Measurements from ENCODE around the gene ADAMTSL4.
"Not testable (repeated sequence)": the region's sequence is repeated elsewhere in the genome, so short reads cannot be mapped to it uniquely, and the experiment has no call there.

Gene ADAMTSL4

DNA sequence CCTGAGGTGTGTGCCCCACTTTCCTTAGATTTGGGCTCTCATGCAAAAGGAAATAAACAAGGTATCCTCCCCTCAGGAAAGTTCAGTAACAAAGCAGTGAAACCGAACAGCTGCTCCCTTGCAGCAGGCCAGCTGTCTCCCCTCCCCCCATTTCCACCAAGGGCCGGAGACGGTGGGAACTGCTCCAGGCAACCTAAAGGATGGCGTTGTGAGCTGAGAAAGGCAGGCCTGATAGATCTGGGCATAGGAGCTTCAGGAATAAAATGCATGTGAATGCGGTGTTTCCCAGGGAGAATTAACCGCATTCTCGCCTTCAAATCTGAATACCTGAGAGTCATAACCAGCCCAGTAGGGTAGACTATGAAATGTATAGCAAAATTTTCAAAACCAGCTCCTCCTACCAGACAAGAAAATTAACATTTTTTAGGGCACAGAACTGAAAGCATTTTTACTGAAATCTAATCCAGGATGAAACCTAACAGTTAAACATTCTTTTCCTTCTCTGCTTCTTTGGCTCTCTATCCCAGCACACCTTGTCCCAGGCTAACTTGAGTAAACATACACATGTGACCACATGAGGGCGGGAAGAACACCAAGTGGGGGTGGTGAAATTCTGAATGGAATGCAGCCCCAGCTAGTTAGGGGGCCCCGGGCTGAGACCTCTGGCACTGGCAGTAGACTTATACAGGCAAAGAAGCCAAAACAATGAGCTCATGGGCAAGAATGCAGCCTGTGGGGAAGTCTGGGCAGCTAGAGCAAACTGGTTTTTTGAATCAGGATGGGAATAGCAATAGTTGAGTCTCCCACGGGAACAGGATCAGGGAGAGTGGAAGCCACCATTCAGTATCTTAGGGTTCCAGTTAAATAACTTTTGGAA lies 18.7 kb downstream of the ADAMTSL4 start:
- peak; percentile 64 for DNase-seq

GRCh38 chr1:150568594-150568966 lies 19.4 kb downstream of the ADAMTSL4 start:
- peak; percentile 60 for DNase-seq

- DNase-seq: peak; percentile 57
Measured at GRCh38 chr1:150572918-150573647, 23.9 kb downstream of the ADAMTSL4 start.

GRCh38 chr1:150573648-150574071 lies 24.5 kb downstream of the ADAMTSL4 start:
- peak; percentile 46 for DNase-seq

GRCh38 chr1:150574260-150575071 lies 25.3 kb downstream of the ADAMTSL4 start:
- peak; percentile 41 for DNase-seq

- peak; percentile 30 for DNase-seq
Measured at GRCh38 chr1:150575072-150575489, 25.9 kb downstream of the ADAMTSL4 start.

- peak; percentile 36 for DNase-seq
Measured at GRCh38 chr1:150575518-150576366, 26.5 kb downstream of the ADAMTSL4 start.

DNA sequence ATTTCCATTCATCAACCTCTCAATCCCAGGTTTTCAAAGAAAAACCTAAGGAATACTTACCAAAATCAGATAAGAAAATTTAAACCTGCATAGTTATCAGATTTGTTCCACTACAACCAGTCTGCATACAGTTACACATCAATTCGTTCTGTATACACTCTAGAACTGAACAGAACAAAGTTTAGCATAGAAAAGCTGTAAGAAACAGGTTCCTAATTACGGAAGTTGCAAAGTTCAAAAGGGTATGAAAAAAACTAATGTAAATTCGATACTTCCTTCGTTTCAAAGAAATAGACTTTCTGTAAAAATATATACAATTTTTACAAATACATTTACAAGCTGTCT lies 27.1 kb downstream of the ADAMTSL4 start:
- DNase-seq: peak; percentile 25

DNA sequence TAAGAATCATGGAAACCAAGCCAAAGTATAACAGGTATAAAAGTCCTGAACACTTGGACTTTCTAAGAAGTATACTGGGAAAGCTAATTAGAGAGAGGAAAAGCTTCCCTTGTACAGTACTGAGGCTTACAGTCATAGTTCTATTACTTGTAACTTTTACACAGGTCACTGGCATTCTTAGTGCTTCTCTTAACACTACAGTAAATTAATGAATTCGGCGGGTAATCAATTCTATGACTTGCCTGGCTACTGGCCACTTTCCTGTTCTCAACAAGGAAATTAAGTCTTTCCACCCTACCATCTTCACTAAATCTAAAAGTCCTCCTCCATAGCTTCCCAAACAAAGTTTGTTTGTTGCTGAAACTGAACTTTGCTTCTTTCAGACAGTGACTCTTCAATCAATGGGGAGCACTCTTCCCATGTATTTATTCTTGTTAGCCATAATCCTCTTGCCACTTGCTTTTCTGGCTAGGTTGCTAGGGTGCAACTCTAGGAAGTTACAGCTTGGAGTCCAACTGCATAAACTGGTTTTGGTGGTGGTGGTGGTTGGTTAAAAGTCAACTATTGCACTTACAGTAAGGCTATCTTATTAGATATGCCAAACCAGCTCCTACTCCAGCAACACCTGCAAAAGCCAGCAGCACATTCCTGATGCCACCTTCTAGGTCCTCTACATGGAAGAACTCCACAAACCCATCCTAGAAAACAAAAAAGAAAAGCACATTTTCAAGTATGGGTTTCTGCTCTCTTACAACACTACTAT lies 27.8 kb downstream of the ADAMTSL4 start:
- peak; percentile 43 for DNase-seq

DNA sequence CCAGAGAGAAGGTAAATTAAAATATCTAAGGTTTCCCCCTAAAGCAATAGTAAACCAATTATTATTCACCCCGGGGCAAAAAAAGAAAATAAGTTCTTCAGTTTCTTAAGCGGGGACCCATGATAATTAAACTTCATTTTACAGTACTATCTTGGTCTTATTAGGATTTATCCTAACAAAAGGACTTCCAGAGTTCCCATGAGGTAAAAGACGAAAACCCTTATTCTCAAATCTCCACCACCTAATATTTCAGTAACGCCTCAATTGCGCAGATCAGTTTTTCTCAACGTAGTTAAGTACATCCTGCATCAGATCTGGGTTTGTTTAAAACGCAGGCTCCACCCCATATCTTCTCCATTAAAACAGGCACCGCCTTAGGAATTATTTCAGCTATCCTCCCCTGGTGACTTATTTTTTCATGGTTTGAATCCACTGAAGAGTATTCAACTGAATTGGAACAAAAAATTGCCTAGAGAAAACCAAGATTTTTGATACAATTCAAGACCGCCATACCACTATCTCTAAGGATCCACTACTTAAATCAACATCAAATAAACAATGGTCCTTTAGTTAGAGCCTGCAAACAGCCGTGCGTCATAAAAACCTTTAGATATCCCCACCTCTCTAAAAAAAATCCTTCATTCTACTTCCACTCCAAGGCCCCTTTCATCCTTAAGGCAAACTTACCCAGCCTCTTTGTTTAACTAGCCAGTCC lies 28.5 kb downstream of the ADAMTSL4 start:
- DNase-seq: peak; percentile 65

GRCh38 chr1:150578272-150579109 lies 29.3 kb downstream of the ADAMTSL4 start:
- DNase-seq: peak; percentile 67

DNA sequence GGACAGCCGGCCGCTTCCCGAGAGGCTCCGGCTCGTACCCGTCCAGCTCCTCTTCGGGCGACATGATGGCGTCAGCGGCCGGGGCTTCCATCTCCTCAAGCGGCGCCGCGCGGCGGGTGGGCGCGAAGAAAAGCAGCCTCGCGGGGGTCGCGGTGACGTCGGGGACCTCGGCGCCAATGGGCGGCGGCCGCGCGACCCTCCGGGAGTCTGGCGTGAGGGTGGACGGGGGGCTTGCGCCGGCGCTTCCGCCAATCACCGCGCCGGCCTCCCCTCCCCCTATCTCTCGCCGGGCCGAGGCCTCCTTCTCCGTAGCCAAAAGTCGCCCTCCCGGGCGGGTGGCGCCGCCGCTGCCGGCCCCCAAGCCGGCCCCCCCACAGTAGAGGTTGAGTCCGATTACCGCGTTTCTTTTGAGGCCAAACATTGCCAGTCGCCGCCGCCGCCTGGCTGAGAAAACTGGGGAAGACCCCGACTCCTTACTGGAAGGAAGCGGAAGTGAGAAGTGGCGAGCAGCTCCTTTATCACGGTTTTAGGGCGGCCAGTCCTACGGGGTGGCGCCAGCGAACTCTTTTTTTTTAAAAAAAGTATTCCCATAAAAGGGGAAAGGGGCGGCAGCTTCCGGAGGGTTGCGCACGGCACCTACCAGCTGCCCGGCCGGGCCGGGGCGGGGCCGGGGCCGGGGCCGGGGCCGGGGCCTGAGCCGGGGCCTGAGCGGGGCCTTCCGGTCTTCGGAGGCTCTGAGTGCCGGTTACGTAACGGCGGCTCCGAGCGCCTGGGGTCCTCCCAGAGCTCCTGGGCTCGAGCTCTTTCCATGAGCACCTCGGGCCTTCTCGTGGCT lies 30.1 kb downstream of the ADAMTSL4 start, which contains the start of gene MCL1:
Gene MCL1, minus strand, starts transcription at position 501 of the 835 bp plus-strand sequence. Its CDS starts 80 bp downstream, at position 421.
- DNase-seq: peak; percentile 96

- no peak for DNase-seq
Measured at GRCh38 chr1:150579945-150580642, 30.9 kb downstream of the ADAMTSL4 start.

- DNase-seq: not testable (repeated sequence)
Measured at GRCh38 chr1:150580966-150581365, 31.8 kb downstream of the ADAMTSL4 start.

DNA sequence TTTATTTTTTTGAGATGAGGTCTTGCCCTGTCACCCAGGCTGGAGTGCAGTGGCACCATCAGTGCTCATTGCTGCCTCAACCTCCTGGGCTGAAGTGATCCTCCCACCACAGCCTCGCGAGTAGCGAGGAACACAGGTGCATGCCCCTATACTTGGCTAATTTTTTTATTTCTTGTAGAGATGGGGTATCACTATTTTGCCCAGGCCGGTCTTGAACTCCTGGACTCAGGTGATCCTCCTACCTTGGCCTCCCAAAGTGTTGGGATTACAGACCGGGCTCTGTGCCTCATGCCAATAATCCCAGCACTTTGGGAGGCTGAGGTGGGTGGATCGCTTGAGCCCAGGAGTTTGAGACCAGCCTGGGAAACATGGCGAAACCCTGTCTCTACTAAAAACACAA lies 32.2 kb downstream of the ADAMTSL4 start:
- DNase-seq: not testable (repeated sequence)

GRCh38 chr1:150581962-150582361 lies 32.8 kb downstream of the ADAMTSL4 start:
- not testable (repeated sequence) for DNase-seq

GRCh38 chr1:150582371-150582770 lies 33.2 kb downstream of the ADAMTSL4 start:
- no peak for DNase-seq
